ENCODE measurements around the gene PCK1. TPM values are rescaled to one million over a fixed set of nuclear protein-coding genes. Genes with fewer than 3 reads are reported as not detected.

The PCK1 gene
- total and polyA plus RNA-seq, 2 of the 13 experiments (the other 11 are each of a cell fraction or from before 2014, with no cell fraction given) = 6.5 to 12.6 TPM

DNA sequence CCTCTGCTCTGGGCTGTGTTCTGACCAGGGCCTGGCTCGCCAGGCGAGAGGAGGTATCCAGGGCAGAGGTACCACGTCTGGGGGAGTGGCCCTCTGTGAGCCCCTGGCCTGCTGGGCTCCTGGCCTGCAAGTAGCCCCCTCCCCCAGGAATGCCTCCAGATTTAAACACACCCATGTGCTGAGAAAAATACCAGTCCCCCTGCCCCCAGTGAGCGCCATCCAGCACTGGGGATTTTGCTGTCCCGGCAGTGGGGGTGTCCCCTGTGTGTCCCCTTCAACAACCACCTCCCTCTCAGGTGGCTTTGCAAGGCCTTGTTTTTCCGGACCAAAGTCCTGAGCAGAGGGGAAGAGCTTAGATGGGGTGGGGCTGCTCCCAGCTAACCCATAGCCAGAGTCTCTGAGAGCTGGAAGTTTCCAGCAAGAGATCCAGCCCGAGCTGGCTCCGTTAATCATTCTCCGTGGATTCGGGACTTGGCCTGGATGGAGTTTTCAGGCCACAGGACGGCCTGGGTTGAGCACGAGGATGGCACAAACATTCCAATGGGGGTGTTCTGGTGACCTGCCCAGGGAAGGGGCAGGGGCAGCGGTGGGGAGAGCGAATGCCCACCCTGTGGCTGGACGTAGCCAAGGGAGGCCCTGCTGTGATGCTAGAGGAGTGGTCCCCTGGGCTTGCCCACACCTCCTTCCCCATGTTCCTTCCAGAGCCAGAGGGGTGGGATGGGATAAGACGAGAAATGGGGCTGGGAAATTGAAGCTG, 29.0 kb downstream of the PCK1 start (continued):
- TF ChIP-seq SETDB1 (CRISPR knock-in tag; IDR thresholded peaks at IDR 0.05; ENCODE audit: borderline replicate concordance) (peak; percentile 90; the same call in 1 of the 2 replicates), IKZF1 (IDR thresholded peaks at IDR 0.05) (no peak), ZBTB38 (CRISPR knock-in tag; IDR thresholded peaks at IDR 0.05) (peak; percentile 11; the same call in 1 of the 2 replicates), DR1 (CRISPR knock-in tag; IDR thresholded peaks at IDR 0.05) (no peak), ZMAT3 (CRISPR knock-in tag; conservative IDR thresholded peaks at IDR 0.05) (peak; percentile 78; the same call in 1 of the 2 replicates), SOX13 (IDR thresholded peaks at IDR 0.05) (no peak), SOX13 (CRISPR knock-in tag; conservative IDR thresholded peaks at IDR 0.05 in 1 of 2, IDR thresholded peaks at IDR 0.05 in 1 of 2) (peak in 1 of 2 experiments; percentile 35; a peak in 1 of 4 replicates), BORCS8-MEF2B (CRISPR knock-in tag; IDR thresholded peaks at IDR 0.05) (peak; percentile 91), ZBTB3 (CRISPR knock-in tag; IDR thresholded peaks at IDR 0.05; ENCODE audit: borderline replicate concordance, low read depth) (no peak), SOX5 (CRISPR knock-in tag; IDR thresholded peaks at IDR 0.05; ENCODE audit: borderline replicate concordance) (peak; percentile 60; the same call in 1 of the 2 replicates), ELF1 (CRISPR knock-in tag; IDR thresholded peaks at IDR 0.05) (peak; percentile 66), ZNF484 (CRISPR knock-in tag; IDR thresholded peaks at IDR 0.05; ENCODE audit: borderline replicate concordance, low read depth) (no peak), ZNF160 (CRISPR knock-in tag; IDR thresholded peaks at IDR 0.05) (no peak), ZNF724P (CRISPR knock-in tag; IDR thresholded peaks at IDR 0.05; ENCODE audit: borderline replicate concordance) (peak; percentile 88; the same call in 1 of the 2 replicates), ADNP (CRISPR knock-in tag; IDR thresholded peaks at IDR 0.05) (no peak), RARA (CRISPR knock-in tag; IDR thresholded peaks at IDR 0.05) (peak; percentile 81), KDM3A (CRISPR knock-in tag; IDR thresholded peaks at IDR 0.05; ENCODE audit: low read depth) (0 out of 2 replicates have a peak, but pooled peaks have one; percentile 48), TCF7 (IDR thresholded peaks at IDR 0.05; ENCODE audit: low read depth) (no peak), ATF7-NPFF (CRISPR knock-in tag; IDR thresholded peaks at IDR 0.05; ENCODE audit: low read depth) (no peak), ZNF619 (CRISPR knock-in tag; IDR thresholded peaks at IDR 0.05) (no peak), REPIN1 (CRISPR knock-in tag; IDR thresholded peaks at IDR 0.05; ENCODE audit: borderline replicate concordance, low read depth) (peak; percentile 74)
- TF ChIP-seq, protein P1, sequence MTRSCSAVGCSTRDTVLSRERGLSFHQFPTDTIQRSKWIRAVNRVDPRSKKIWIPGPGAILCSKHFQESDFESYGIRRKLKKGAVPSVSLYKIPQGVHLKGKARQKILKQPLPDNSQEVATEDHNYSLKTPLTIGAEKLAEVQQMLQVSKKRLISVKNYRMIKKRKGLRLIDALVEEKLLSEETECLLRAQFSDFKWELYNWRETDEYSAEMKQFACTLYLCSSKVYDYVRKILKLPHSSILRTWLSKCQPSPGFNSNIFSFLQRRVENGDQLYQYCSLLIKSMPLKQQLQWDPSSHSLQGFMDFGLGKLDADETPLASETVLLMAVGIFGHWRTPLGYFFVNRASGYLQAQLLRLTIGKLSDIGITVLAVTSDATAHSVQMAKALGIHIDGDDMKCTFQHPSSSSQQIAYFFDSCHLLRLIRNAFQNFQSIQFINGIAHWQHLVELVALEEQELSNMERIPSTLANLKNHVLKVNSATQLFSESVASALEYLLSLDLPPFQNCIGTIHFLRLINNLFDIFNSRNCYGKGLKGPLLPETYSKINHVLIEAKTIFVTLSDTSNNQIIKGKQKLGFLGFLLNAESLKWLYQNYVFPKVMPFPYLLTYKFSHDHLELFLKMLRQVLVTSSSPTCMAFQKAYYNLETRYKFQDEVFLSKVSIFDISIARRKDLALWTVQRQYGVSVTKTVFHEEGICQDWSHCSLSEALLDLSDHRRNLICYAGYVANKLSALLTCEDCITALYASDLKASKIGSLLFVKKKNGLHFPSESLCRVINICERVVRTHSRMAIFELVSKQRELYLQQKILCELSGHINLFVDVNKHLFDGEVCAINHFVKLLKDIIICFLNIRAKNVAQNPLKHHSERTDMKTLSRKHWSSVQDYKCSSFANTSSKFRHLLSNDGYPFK (CRISPR knock-in tag; IDR thresholded peaks at IDR 0.05; ENCODE audit: borderline replicate concordance) = peak; percentile 13; the same call in 1 of the 2 replicates
- TF ChIP-seq, protein P2, sequence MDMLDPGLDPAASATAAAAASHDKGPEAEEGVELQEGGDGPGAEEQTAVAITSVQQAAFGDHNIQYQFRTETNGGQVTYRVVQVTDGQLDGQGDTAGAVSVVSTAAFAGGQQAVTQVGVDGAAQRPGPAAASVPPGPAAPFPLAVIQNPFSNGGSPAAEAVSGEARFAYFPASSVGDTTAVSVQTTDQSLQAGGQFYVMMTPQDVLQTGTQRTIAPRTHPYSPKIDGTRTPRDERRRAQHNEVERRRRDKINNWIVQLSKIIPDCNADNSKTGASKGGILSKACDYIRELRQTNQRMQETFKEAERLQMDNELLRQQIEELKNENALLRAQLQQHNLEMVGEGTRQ (IDR thresholded peaks at IDR 0.05; ENCODE audit: low read depth, low read length) = no peak
- TF ChIP-seq, protein P2 (CRISPR knock-in tag; IDR thresholded peaks at IDR 0.05; ENCODE audit: borderline replicate concordance) = no peak
- TF ChIP-seq, protein P3, sequence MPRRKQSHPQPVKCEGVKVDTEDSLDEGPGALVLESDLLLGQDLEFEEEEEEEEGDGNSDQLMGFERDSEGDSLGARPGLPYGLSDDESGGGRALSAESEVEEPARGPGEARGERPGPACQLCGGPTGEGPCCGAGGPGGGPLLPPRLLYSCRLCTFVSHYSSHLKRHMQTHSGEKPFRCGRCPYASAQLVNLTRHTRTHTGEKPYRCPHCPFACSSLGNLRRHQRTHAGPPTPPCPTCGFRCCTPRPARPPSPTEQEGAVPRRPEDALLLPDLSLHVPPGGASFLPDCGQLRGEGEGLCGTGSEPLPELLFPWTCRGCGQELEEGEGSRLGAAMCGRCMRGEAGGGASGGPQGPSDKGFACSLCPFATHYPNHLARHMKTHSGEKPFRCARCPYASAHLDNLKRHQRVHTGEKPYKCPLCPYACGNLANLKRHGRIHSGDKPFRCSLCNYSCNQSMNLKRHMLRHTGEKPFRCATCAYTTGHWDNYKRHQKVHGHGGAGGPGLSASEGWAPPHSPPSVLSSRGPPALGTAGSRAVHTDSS (CRISPR knock-in tag; conservative IDR thresholded peaks at IDR 0.05) = no peak
